Left renal cortex interstitium (tissue), 4 donors: Measurements from ENCODE around the gene SLC15A2. TPM values are rescaled to one million over a fixed set of nuclear protein-coding genes. Genes with fewer than 3 reads are reported as not detected.

ENCODE experiments used
- DNase-seq, 4 donors: peaks; one replicate each; pipeline ENCODE4 v3.0.0-alpha.2; 2013; ENCODE audit warnings: low read depth in 4 of 4, low spot score in 2 of 4, missing footprints in 1 of 4
- polyA plus RNA-seq, 4 donors: library from polyadenylated mRNA; unstranded; fragments of 120-200 nt; gene quantifications; one replicate each; pipeline ENCODE4 v1.2.1, GENCODE V29; 2013; ENCODE audit not compliant: insufficient read length in 4 of 4

SLC15A2 gene
- polyA plus RNA-seq, 4 donors, result 7.3 to 16.6 (median 14.4) TPM

- no peak for DNase-seq
Observed at GRCh38 chr3:121979246-121979645, 85.0 kb downstream of the SLC15A2 start.

GRCh38 chr3:121979734-121980449 is 85.7 kb downstream of the SLC15A2 start:
- DNase-seq, result no peak

- no peak for DNase-seq
Observed at GRCh38 chr3:121980450-121980796, 86.2 kb downstream of the SLC15A2 start.

GRCh38 chr3:121981473-121981872 is 87.3 kb downstream of the SLC15A2 start:
- no peak for DNase-seq

GRCh38 chr3:121985846-121986245 is 91.6 kb downstream of the SLC15A2 start:
- no peak for DNase-seq

GRCh38 chr3:121988146-121988545 is 93.9 kb downstream of the SLC15A2 start:
- DNase-seq, result no peak

GRCh38 chr3:121989943-121990342 is 95.7 kb downstream of the SLC15A2 start:
- DNase-seq, result no peak

GRCh38 chr3:121992601-121993560 is 98.7 kb downstream of the SLC15A2 start:
- no peak for DNase-seq

Other genes starting within 250 kb of the SLC15A2 start
- gene HCLS1, start 233.5 kb upstream of the SLC15A2 start, polyA plus RNA-seq, result 1 to 10 TPM; 5.5 to 8.3 (median 6.3) TPM
- 10 to 100 TPM; 68.1 to 92.1 (median 81.4) TPM for gene GOLGB1, start 144.7 kb upstream of the SLC15A2 start, polyA plus RNA-seq
- gene IQCB1, start 59.3 kb upstream of the SLC15A2 start, polyA plus RNA-seq, result 10 to 100 TPM; 29.1 to 40.7 (median 39.2) TPM
- 10 to 100 TPM in 1 of 4 donors, 1 to 10 TPM in 3; 7.8 to 10.6 (median 7.8) TPM for gene EAF2, start 59.2 kb upstream of the SLC15A2 start, polyA plus RNA-seq
- 1 to 10 TPM; 8.0 to 9.2 (median 8.6) TPM for gene ILDR1, start 127.8 kb downstream of the SLC15A2 start, polyA plus RNA-seq
- 1 to 10 TPM; 1.7 to 2.5 (median 2.0) TPM for gene CD86, start 161.0 kb downstream of the SLC15A2 start, polyA plus RNA-seq